DND-41 (cell line): ENCODE results near the gene SCN5A.

ENCODE experiments used
- ATAC-seq: fragments of 200-7000 bp; cut with Tn5 transposase; 3 replicates; pipeline ENCODE4 v1.9.1; 2021; ENCODE audit warnings: low read depth; ENCODE audit not compliant: insufficient read depth
- DNase-seq: peaks from one replicate; pipeline ENCODE4 v3.0.0-alpha.2; 2020
- H2AFZ ChIP-seq: 2 replicates; pipeline ENCODE4 v1.6.0; 2012; ENCODE audit warnings: low read depth, low read length
- H3K27ac ChIP-seq: 2 replicates; pipeline ENCODE4 v1.5.1; 2012; ENCODE audit warnings: low read length, inconsistent platforms
- H3K27me3 ChIP-seq: fragments of 200-600 bp; sonication (generic); 2 replicates; pipeline ENCODE4 v1.6.0; 2012; ENCODE audit warnings: low read length, mild to moderate bottlenecking, inconsistent platforms; ENCODE audit not compliant: insufficient read depth, poor library complexity
- H3K36me3 ChIP-seq: 2 replicates; pipeline ENCODE4 v1.5.1; 2012; ENCODE audit warnings: low read length, inconsistent platforms; ENCODE audit not compliant: insufficient read depth
- H3K4me1 ChIP-seq: 2 replicates; pipeline ENCODE4 v1.5.1; 2012; ENCODE audit warnings: mild to moderate bottlenecking, low read length; ENCODE audit not compliant: insufficient read depth
- H3K4me2 ChIP-seq: 2 replicates; pipeline ENCODE4 v1.6.0; 2012; ENCODE audit warnings: mild to moderate bottlenecking, moderate library complexity, low read length, inconsistent platforms; ENCODE audit not compliant: insufficient read depth
- H3K4me3 ChIP-seq, 2 experiments: fragments of 200-600 bp in 1 of 2; shearing (Covaris generic) in 1 of 2; 2 replicates each; pipeline ENCODE4 v1.5.1; 2012 to 2016; ENCODE audit warnings: inconsistent platforms in 2 of 2, low read length in 2 of 2, mild to moderate bottlenecking in 2 of 2, low read depth in 1 of 2, moderate library complexity in 1 of 2
- H3K79me2 ChIP-seq: 2 replicates; pipeline ENCODE4 v1.6.0; 2012; ENCODE audit warnings: low read length, inconsistent platforms; ENCODE audit not compliant: insufficient read depth
- H3K9ac ChIP-seq: 2 replicates; pipeline ENCODE4 v1.6.0; 2012; ENCODE audit warnings: low read depth, mild to moderate bottlenecking, inconsistent platforms, low read length, moderate library complexity
- H3K9me3 ChIP-seq: 2 replicates; pipeline ENCODE4 v1.5.1; 2012; ENCODE audit warnings: low read length, moderate library complexity, mild to moderate bottlenecking, inconsistent platforms; ENCODE audit not compliant: insufficient read depth, severe bottlenecking
- H4K20me1 ChIP-seq: 2 replicates; pipeline ENCODE4 v1.6.0; 2012; ENCODE audit warnings: low read length; ENCODE audit not compliant: insufficient read depth
- EZH2 ChIP-seq: IDR thresholded peaks from 3 replicates; pipeline ENCODE4 v1.6.1; 2012; ENCODE audit warnings: borderline replicate concordance, low read depth, mild to moderate bottlenecking, moderate library complexity, low read length, inconsistent platforms; ENCODE audit not compliant: severe bottlenecking
- TF ChIP-seq, protein P1 (sequence below): IDR thresholded peaks from 2 replicates; pipeline ENCODE4 v1.5.1; 2012; ENCODE audit warnings: borderline replicate concordance, low read length, moderate library complexity, mild to moderate bottlenecking; ENCODE audit not compliant: poor library complexity, severe bottlenecking; ENCODE audit errors: extremely low read depth

Gene SCN5A

GRCh38 chr3:38578081-38578475, 71.4 kb downstream of the SCN5A start:
- H3K4me2 ChIP-seq, result no peak overlapping the region
- H3K9me3 ChIP-seq, result no peaks in the 10 kb centered on the region
- no peaks in the 10 kb centered on the region for H4K20me1 ChIP-seq
- no peak for TF ChIP-seq EZH2
- TF ChIP-seq, protein P1, sequence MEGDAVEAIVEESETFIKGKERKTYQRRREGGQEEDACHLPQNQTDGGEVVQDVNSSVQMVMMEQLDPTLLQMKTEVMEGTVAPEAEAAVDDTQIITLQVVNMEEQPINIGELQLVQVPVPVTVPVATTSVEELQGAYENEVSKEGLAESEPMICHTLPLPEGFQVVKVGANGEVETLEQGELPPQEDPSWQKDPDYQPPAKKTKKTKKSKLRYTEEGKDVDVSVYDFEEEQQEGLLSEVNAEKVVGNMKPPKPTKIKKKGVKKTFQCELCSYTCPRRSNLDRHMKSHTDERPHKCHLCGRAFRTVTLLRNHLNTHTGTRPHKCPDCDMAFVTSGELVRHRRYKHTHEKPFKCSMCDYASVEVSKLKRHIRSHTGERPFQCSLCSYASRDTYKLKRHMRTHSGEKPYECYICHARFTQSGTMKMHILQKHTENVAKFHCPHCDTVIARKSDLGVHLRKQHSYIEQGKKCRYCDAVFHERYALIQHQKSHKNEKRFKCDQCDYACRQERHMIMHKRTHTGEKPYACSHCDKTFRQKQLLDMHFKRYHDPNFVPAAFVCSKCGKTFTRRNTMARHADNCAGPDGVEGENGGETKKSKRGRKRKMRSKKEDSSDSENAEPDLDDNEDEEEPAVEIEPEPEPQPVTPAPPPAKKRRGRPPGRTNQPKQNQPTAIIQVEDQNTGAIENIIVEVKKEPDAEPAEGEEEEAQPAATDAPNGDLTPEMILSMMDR, result no peak
- no peak overlapping the region for H3K27ac ChIP-seq
- no peaks in the 10 kb centered on the region for H3K4me1 ChIP-seq
- no peak overlapping the region for H3K9ac ChIP-seq
- no peaks in the 10 kb centered on the region for H3K36me3 ChIP-seq
- no peaks in the 10 kb centered on the region for H3K79me2 ChIP-seq
- no peak for ATAC-seq
- no peaks in the 10 kb centered on the region for H3K27me3 ChIP-seq
- H3K4me3 ChIP-seq, result no peak overlapping the region
- H2AFZ ChIP-seq, result no peak overlapping the region
- DNase-seq, result no peak

GRCh38 chr3:38577371-38578080, 72.0 kb downstream of the SCN5A start:
- TF ChIP-seq EZH2, result no peak
- TF ChIP-seq, protein P1, result no peak
- no peaks in the 10 kb centered on the region for H3K4me1 ChIP-seq
- no peaks in the 10 kb centered on the region for H3K79me2 ChIP-seq
- no peaks in the 10 kb centered on the region for H3K36me3 ChIP-seq
- H2AFZ ChIP-seq, result no peak overlapping the region
- no peak for DNase-seq
- H3K27me3 ChIP-seq, result no peaks in the 10 kb centered on the region
- H3K27ac ChIP-seq, result no peak overlapping the region
- H4K20me1 ChIP-seq, result no peaks in the 10 kb centered on the region
- no peaks in the 10 kb centered on the region for H3K9me3 ChIP-seq
- no peak overlapping the region for H3K4me2 ChIP-seq
- H3K9ac ChIP-seq, result no peak overlapping the region
- ATAC-seq, result no peak
- H3K4me3 ChIP-seq, result no peak overlapping the region

GRCh38 chr3:38576526-38577370, 72.7 kb downstream of the SCN5A start:
- TF ChIP-seq, protein P1, result no peak
- no peak for TF ChIP-seq EZH2

More at GRCh38 chr3:38576526-38577370, 72.7 kb downstream of the SCN5A start:
- H3K4me2 ChIP-seq, result no peak overlapping the region
- no peak overlapping the region for H3K4me3 ChIP-seq
- no peak for ATAC-seq
- H3K79me2 ChIP-seq, result no peaks in the 10 kb centered on the region
- H3K9ac ChIP-seq, result no peak overlapping the region
- no peaks in the 10 kb centered on the region for H3K9me3 ChIP-seq
- H4K20me1 ChIP-seq, result no peaks in the 10 kb centered on the region
- no peak overlapping the region for H2AFZ ChIP-seq
- H3K4me1 ChIP-seq, result no peaks in the 10 kb centered on the region
- no peaks in the 10 kb centered on the region for H3K27me3 ChIP-seq
- no peaks in the 10 kb centered on the region for H3K36me3 ChIP-seq
- no peak overlapping the region for H3K27ac ChIP-seq
- DNase-seq, result no peak
